ENCODE measurements around the gene C1orf52.

The C1orf52 gene

DNA sequence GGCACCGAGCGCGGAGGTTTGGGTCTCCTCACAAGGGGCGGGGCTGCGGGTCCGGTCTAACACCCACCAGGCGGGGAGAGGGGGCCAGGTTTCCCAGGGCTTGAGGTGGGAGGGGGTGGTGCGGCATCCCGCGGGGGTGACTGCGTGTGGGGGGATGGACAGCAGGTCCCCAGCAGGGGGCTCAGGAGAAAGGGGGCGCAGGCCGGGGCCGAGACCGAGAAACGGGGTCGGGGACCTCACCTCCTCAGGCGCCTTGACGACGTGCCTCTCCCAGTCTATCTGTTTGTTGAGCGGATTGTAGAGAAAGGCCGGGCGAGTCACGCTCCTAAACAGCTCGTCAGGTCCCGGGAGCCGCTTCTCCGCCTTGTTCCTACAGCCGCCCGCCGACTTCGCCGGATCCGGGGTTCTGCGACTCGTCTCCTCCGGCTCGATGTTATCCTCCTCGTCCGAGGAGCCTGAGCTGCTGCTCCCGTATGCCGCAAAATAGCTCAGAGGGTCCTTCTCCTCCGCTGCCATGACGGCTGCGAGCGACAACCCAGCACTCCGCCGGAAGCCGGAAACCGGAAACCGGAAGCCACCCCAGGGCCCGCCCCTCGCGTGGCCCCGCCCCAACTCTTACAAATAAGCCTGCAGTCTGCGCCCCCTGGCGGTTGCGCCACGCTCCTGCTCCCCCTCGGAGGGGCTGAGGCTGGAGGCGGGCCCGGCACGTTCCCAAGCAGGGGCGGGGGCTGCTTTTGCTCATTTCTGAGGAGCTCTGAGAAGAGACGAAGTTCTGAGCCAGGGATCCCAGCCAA is at the start of gene C1orf52:
C1orf52 (minus strand) TSS at position 545 of the 794 bp plus-strand sequence; CDS start at position 516, 29 bp downstream.
- peak; percentile 98 to 99 for DNase-seq

GRCh38 chr1:85308833-85309350 is 49.4 kb upstream of the C1orf52 start:
- no peak for DNase-seq

- DNase-seq: peak; percentile 65 to 74
These were observed 48.7 kb upstream of the C1orf52 start for GRCh38 chr1:85307987-85308832.

DNA sequence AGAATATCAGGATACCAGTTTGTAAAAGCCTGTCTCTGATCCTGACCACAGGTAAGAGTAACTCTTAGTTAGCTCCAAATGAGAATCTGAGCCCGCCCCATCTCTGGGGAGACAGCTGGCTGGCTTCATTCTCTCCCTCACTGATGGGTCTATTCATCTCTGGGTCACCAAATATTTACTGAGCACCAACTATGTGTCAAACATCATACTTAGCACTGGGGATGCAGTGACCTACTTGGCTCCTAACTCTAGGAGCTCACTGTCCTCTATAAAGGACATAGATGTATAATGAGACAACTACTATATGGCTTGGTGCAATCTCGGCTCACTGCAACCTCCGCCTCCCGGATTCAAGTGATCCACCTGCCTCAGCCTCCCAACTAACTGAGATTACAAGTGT is 46.8 kb upstream of the C1orf52 start:
- DNase-seq: no peak

DNA sequence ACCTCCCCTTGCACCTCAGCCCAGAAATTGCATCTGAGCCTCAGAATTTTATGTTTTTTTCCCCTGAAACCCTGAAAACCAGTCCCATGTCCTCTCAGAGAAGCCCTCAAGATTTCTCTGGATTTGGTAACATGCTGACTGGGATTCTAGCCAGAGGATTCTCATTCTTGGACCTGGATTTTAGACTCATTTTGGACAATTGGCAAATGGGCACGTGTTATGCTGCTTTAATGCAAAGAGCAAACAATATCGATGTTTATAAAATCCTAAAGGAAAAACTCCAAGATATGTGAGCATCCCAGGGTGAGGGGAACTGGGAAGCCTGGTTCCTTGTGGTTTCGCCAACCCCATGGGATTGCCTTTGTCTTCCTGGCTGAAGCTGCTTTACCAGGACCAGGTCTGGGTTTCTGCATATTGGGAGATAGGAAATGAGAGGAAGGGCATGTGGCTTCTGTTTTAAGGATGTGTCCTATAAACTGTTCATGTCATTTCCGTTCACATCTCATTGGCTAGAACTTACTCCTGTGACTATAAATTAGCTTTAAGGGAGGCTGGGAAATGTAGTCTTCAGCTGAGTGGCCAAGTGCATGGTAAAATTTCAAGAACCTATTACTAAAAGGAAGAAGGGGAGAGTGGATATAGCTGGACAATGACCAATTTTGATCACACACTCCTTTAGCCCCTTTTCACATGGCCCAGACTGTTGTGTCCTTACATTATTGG is 44.1 kb upstream of the C1orf52 start:
- no peak for DNase-seq

- DNase-seq: no peak
These were observed 40.7 kb upstream of the C1orf52 start for GRCh38 chr1:85300140-85300539.

GRCh38 chr1:85297855-85298629 is 38.6 kb upstream of the C1orf52 start:
- DNase-seq: peak; percentile 68 to 77

GRCh38 chr1:85297538-85297854 is 38.0 kb upstream of the C1orf52 start:
- DNase-seq: no peak

DNA sequence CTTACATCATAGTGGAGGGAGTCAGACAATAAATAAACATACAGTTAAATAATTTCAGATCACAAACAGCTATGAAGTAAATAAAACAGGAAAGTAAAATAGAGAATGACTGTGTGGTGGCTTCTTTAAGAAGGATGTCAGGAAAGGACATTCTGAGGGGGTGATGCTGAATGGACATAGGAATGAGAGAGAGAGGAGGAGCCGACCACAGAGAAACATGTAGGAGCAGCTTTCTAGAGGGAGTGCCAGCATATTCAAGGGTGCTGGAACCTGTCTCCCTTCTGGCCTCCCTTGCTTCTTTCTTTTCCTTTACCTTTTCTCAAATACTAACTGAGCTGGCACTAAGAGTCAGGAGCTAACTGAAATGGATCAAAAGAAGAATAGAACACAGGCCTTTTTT is 37.5 kb upstream of the C1orf52 start:
- DNase-seq: no peak

DNA sequence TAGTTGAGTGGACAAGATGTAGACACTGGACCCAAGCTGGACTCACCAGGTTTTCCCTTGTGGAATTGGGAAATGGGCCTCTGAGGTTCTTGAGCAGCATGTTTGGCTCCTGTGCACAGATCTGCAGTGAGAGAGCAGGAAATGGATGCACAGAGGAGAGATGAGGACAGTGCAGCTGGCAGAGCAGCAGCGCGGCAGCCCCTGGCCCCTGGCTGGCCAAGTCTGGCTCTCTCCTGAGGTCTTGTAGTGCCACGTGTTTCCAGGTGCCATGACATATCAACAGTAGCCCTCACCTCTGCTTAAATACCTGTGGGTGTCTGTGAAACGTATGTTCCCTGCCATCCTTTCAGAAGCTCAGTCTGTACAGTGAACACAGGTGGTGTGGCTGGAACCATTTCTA is 36.2 kb upstream of the C1orf52 start:
- no peak for DNase-seq

- DNase-seq: no peak
These were observed 35.6 kb upstream of the C1orf52 start for GRCh38 chr1:85295006-85295431.

GRCh38 chr1:85290826-85291225 is 31.4 kb upstream of the C1orf52 start:
- DNase-seq: no peak

GRCh38 chr1:85289848-85290335 is 30.4 kb upstream of the C1orf52 start:
- DNase-seq: no peak

DNA sequence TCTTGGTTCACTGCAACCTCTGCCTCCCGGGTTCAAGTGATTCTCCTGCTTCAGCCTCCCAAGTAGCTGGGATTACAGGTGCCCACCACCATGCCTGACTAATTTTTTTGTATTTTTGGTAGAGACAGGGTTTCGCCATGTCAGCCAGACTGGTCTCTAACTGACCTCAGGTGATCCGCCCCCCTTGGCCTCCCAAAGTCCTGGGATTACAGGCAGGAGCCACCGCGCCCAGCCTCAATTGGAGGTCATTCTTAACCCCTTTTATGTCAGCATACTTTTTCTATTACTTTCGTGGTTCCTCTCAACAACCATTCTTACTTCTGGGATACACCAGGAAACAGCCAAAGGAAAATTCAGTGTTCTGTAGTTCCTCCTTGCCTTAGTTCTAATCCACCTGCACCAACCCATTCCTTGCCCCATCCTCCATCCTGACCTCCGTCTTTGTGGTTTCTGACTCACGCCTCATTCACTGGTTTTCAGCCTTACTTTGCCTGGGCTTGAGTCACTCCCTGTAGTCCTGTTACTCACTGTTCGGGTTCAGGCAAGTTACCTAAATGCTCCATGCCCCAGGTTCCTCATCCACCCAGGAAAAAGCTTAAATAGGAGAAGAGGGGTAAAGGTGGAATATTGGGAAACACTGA is 29.9 kb upstream of the C1orf52 start:
- DNase-seq: peak; percentile 23 to 35

- no peak for DNase-seq
These were observed 24.7 kb upstream of the C1orf52 start for GRCh38 chr1:85284202-85284601.

DNA sequence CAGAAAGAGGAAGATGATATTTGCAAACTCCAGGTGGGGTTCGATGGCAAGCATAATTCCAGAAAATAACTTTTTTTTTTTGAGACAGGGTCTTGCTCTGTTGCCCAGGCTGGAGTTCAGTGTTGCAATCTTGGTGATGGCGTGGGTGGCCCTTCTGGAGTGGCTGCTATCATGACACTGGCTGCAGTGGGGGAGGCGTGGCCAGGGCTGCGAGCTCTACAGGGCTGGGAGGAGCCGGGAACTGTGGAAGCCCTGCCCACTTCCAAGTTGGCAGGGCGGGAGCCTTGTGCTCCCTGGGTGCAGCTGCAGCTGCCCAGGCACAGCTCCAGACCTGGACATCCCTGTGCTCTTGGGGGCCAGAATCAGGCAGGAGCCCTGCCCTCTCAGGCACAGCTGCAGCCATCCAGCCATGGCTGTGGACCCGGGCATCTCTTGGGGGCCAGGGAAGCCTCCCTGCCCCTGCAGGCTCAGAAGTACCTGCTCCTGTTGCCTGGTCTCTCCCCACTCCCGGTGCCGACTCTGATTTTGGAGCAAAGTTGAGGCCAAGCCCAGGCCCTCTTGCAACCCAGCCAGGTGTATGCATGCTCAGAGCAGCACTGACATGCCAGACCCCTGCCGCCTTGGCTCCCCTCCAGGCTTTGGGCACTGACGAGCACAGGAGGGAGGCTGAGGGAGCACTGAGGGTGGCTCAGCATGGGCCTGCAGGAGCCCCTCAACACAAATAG is 24.2 kb upstream of the C1orf52 start:
- no peak for DNase-seq

GRCh38 chr1:85282424-85282823 is 23.0 kb upstream of the C1orf52 start:
- no peak for DNase-seq

DNA sequence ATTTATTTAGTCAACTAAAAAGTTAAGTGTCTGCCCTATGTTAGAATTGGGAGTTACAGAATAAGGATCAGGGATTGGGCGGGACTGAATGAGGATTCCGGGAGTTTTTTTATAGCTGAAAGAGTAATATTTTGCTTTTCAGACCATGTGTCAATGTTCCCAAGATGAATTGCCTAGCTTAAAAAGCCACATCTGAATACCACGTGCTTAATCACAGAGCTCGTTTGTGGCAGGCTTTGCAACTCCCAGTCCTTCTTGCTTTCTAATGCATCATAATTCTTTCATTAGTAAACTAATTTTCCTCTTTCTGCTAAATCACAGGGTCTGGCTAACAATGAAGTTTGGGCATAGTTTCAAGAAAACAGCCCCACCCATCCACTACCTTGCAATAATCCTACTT is 21.2 kb upstream of the C1orf52 start:
- DNase-seq: no peak

DNA sequence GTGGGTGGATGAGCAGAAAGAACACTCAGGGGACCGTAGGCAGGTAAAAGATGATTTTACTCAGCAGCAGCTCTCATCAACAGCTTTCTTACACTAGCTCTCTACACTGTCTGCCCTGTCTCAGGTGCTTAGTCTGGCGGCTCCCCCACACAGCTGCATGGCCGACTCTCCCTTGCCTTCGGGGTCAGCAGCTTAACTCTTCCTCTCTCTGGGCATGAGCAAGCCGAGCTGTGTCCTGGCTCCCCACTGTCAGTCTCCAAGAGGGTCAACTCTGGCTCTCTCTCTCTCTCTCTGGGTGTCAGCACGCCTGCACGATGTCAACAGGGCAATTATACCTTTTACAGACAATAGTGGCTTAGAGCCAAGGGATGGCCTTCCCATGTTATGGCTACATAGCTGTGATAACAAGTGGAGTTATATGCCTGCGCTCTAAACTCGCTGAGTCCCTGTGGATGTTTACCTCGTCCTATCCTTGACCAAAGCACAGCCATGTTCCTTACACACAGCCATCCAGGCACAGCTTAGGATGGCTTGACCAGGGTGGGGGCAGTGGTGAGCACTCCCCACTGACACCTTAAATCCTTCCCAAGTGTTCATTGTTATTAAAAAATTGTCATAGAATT is 20.1 kb upstream of the C1orf52 start:
- DNase-seq: no peak

DNA sequence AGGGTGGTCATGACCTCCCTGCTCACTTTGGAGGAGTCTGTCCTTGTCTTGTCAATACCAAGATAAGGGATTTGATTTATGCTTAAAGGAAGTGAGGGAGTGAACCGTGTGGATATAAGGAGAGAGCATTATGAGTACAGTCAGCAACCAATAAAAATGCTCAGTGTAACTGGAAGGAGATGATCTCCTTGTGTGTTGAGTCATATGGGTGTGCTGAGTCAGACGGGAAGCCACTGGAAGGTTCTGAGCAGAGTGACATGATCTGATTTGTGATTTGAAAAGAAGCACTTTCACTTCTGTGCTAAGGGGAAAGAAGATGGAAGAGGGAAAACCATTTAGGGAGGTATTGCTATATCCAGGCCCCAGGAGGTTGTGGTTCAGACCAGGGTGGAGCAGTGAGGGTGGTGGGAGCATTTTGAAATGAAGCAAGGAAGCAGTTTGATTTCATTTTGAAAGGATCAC is 19.4 kb upstream of the C1orf52 start:
- DNase-seq: peak; percentile 40 to 46

Data from stimulated activated CD4-positive, alpha-beta T cell treated with anti-CD3 and anti-CD28 coated beads, Interleukin-2, amount 100 ng/mL, for 24 hours (primary cell).